Globus pallidus (tissue), 1 donor: ENCODE measurements around the gene FAM20B.
"Not testable (repeated sequence)": the region's sequence is repeated elsewhere in the genome, so short reads cannot be mapped to it uniquely, and the experiment has no call there.

ENCODE experiments used
- DNase-seq: peaks from one replicate; pipeline ENCODE4 v3.0.0-alpha.2; 2015; ENCODE audit warnings: low spot score

The FAM20B gene

GRCh38 chr1:179023946-179024650 is 1.6 kb upstream of the FAM20B start:
- no peak for DNase-seq

GRCh38 chr1:179025975-179026812 is 500 bp downstream of the FAM20B start:
- peak; percentile 66 for DNase-seq

- no peak for DNase-seq
These were observed 1.3 kb downstream of the FAM20B start for GRCh38 chr1:179026813-179027669.

GRCh38 chr1:179029321-179029759 is 3.6 kb downstream of the FAM20B start:
- DNase-seq = no peak

GRCh38 chr1:179030130-179030529 is 4.4 kb downstream of the FAM20B start:
- DNase-seq = no peak

- DNase-seq = no peak
These were observed 5.0 kb downstream of the FAM20B start for GRCh38 chr1:179030683-179031082.

- no peak for DNase-seq
These were observed 5.6 kb downstream of the FAM20B start for GRCh38 chr1:179031284-179031683.

GRCh38 chr1:179031855-179032513 is 6.3 kb downstream of the FAM20B start:
- no peak for DNase-seq

GRCh38 chr1:179034720-179035119 is 9.0 kb downstream of the FAM20B start:
- no peak for DNase-seq

GRCh38 chr1:179036844-179037465 is 11.3 kb downstream of the FAM20B start:
- DNase-seq = no peak

- no peak for DNase-seq
These were observed 13.0 kb downstream of the FAM20B start for GRCh38 chr1:179038528-179039281.

- DNase-seq = not testable (repeated sequence)
These were observed 13.9 kb downstream of the FAM20B start for GRCh38 chr1:179039502-179040174.

GRCh38 chr1:179040175-179040551 is 14.5 kb downstream of the FAM20B start:
- not testable (repeated sequence) for DNase-seq

- DNase-seq = no peak
These were observed 16.4 kb downstream of the FAM20B start for GRCh38 chr1:179042087-179042486.

- no peak for DNase-seq
These were observed 17.0 kb downstream of the FAM20B start for GRCh38 chr1:179042700-179043099.

- no peak for DNase-seq
These were observed 17.6 kb downstream of the FAM20B start for GRCh38 chr1:179043266-179043665.

- no peak for DNase-seq
These were observed 18.2 kb downstream of the FAM20B start for GRCh38 chr1:179043907-179044306.

- no peak for DNase-seq
These were observed 21.3 kb downstream of the FAM20B start for GRCh38 chr1:179046808-179047635.

- DNase-seq = no peak
These were observed 21.9 kb downstream of the FAM20B start for GRCh38 chr1:179047636-179047997.
